GM19438 (cell line): Measurements from ENCODE around the gene PHF2.

Source experiments
- ATAC-seq: cut with Tn5 transposase; IDR thresholded peaks from one replicate; pipeline ENCODE4 v1.9.1; 2021; ENCODE audit warnings: low read depth; ENCODE audit not compliant: unreplicated experiment

The PHF2 gene

GRCh38 chr9:93690618-93691017 lies 114.2 kb downstream of the PHF2 start:
- ATAC-seq, result no peak

DNA sequence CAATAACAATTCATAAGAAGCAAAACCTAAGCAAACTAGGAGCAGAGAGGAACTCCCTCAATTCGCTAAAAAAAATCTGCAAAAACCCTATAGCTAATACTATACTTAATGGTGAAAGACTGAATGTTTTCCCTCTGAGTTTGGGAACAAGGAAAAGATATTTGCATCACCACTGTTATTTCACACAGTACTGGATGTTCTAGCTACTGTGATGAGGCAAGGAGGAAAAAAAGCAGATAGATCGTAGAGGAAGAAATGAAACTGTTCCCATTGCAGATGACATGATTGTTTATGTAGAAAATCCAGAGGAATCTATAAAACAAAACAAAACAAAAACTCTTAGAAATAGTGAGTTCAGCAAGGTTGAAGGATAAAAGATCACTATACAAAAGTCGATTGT lies 116.7 kb downstream of the PHF2 start:
- no peak for ATAC-seq

- no peak for ATAC-seq
Measured at GRCh38 chr9:93697352-93698139, 121.2 kb downstream of the PHF2 start.

DNA sequence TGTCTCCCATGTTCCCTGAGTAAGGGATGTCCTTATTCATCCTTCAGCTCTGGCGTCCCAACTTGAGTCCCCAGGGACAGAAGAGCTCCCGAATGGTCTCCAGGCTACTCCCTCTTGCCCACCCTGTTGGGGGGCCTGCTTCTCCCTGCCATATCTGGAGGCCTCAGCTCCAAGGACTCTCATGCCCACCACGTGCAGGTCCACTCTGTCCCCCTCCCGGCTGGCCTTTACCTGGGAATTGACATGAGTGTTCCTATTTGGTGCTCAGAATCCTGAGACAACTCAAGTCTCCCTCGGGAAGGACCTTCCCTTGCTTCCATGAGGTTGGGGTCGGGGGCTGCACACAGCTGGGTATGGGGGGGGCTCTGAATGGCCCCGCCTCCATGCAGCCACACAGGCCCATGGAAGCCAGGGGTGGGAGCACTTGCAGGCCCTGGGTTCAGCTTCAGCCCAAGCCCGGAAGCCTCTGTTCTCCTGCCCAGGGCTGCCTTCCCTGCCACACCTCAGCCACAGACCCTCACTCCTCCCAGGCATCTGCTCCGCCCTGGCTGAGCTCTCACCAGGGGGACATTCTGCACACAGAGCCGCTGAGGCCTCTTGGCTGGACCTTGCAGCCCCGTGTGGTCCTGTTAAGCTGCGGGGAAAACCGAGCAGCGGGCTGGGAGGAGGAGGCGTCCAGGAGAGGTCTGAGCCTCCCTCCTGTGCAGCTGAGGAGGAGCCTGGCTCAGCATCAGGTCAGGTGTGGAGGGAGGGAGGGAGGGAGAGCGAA lies 121.9 kb downstream of the PHF2 start:
- no peak for ATAC-seq

GRCh38 chr9:93699650-93700049 lies 123.3 kb downstream of the PHF2 start:
- no peak for ATAC-seq

DNA sequence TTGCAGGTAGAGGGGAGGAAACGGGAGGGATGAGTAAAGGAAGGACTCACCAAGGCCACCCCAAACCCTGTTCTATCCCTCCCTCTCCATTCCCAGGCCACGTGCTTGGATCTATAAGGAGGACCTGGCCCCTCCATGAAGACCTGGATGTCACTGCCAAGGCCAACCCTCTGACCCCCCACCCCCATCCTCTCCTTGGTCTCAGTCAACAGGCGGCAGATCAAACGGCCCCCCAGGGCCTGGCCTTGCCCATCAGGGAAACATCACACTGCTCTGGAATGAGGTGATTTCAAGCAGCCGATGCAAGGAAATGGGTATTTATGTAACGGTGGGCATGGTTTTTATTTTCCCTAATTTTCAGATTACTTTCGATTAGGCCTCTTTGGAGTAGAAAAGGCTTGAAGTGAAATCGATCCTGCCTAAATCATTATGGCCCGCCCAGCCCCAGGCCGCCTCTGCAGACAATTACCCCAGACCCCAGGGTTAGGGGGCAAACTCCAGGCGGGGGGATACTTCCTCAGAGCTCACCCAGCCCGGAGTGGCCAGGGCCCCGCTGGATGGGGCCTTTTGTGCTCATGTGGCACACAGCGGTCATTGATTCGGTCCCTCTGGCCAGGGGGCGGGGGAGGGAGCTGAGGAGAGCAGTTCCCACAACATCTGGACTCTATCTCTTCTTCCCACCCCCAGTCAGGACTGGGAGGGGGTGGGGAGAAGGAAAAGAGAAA lies 125.3 kb downstream of the PHF2 start:
- no peak for ATAC-seq

GRCh38 chr9:93702261-93702660 lies 125.9 kb downstream of the PHF2 start:
- ATAC-seq, result no peak

DNA sequence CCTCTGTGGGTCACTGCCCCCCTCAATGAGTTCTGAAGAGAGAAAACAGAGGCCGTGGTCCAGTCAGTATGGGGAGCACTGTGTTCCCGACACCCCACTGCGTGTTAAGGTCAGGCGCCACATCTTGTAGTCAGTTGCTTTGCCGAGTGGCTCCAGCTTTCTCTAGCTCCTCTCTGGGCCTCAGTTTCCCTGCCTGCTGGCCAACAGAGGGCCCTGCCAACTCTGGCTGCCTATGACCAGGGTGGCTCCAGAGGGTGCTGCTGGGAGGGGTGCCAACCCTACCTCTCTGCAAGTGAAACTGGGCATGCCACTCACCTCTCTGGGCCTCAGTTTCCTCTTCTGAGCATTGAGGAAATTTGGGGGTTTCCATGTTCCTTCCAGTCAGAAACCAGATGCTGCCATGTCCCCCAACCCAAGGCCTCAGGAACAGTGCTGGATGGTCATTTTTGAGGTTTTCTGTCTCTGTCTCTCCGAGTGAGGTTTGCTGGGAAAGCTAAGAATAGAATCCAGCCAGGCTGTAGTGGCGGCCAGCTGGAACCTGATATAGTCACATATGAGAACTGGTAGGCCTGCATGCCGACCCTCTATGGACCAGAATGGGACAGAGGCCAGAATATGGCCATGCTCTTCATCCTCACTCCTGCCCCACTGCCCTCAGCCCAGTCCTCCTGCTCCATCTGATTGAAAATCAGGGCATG lies 132.1 kb downstream of the PHF2 start:
- ATAC-seq, result no peak

DNA sequence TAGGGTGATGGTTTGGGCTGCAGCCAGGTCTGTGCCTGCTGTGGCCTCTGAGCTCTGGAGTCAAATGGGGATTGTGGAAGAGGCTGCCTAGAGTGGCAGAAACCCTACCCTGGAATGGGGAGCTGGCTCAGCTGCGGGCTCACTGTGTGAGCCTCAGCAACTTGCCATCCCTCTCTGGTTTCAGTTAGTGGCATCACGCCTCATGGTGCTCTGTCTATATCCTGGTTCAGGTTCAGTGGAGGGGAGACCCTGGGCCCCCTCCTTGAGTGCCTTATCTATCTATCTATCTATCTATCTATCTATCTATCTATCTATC lies 132.6 kb downstream of the PHF2 start:
- ATAC-seq, result no peak

GRCh38 chr9:93709600-93710369 lies 133.4 kb downstream of the PHF2 start:
- no peak for ATAC-seq

DNA sequence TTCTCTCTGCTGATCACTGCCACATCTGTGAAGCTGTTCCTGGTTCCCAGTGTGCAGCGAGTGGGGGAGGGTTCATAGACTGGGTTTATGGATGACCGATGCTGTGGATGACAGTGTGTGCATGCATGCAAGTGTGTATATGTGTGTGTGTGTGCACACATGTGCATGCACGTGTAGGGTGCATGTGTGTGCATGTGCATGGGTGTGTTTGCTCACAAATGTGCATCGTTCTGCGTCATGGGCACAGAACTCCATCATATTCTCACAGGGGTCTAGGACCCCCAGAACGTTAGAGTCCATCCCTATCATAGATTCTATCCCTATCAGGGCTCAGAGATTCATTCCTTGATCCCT lies 134.0 kb downstream of the PHF2 start:
- ATAC-seq, result no peak

DNA sequence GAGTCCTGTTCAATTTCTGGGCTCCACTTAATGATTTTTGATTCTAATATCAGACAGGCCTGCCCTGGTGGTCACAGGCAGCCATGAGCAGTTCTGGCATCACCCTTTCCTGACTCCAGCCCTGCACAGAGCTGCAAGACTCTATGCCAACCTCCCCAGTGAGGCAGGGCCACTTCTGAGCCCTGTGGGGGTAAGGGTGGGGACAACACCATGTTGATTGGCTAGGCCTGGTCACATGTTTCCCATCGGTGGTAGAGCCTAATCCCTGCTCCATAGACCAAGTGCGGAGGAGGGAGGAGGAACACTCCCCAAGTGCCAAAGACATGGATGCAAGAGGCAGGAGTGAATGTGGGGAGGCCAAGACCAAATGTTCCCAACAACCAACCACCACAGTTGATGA lies 134.6 kb downstream of the PHF2 start:
- ATAC-seq, result no peak

GRCh38 chr9:93712896-93713295 lies 136.5 kb downstream of the PHF2 start:
- ATAC-seq, result no peak

DNA sequence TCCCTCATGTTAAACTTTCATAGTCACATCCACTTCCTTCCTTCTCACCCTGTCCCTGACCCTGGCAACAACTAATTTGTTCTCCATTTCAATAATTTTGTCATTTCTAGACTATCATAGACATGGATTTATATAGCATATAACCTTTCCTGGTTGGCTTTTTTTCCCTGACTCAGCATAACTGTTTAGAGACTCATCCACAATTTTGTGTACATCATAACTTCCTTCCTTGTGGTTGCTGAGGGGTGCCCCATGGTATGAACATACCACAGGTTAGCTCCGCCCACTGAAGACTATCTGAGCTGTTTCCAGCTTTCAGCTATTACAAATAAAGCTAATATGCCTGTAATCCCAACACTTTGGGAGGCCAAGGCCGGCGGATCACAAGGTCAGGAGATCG lies 137.3 kb downstream of the PHF2 start:
- no peak for ATAC-seq

DNA sequence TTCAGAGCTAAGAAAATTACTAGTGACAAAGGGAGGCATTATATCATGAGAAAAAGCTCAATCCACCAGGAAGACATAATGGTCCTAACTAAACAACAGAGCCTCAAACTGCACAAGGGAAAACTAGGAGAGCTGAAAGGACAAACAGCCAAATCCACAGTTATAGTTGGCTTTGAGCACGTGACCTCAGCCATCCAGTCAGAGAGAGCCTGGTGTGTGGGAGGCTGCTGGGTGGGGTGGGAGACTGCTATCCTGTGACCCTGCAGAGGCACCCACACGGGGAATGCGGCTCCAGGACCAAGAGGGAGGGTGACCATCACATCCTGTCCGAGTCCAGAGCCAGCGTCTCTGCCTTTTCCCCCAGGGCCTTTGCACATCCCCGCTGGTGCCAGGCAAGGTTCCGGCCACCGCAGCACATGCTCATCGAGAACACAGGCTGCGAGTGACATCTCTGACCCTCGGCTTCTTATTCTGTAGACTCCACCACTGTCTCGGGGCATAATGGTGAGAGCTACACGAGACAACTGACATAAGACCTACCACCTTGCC lies 145.1 kb downstream of the PHF2 start:
- no peak for ATAC-seq

DNA sequence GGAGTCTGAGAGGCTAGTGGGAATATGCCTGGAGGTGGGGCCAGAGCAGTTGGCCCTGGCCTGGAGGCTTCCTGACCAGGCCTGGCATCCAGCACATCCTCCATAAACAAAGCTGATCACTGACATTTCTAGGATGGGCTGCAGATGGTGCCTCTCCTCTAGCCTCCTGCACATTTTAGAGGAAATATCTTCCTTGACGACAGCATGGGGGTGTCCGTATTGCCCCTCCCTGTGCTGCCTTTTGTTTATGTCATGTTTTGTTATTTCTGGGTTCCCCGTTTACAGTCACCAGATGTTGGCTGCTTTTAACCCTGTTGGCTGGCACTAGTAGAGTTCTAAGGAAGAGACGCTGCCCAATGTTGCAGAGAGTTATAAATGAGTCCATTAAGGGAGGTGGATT lies 148.5 kb downstream of the PHF2 start:
- no peak for ATAC-seq

GRCh38 chr9:93725382-93725781 lies 149.0 kb downstream of the PHF2 start:
- ATAC-seq, result no peak

DNA sequence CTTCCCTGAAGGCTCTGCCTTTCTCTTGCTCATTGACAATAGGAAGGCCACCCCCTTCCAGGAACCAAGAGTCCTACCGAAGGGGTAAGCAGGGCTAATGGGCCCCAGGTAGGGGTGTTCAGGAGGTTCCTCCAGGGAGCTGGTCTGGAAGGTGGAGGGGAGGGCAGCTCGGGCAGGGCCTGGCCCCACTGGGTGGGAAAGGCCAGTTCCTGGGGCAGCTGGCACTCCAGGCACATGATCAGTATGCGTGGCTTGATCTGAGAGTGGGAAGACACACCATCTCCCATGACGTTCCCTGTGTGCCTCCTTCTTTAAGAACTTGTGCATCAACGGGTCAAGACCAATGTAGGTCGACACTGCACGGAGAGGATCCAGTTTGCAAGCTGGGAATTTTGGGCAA lies 149.8 kb downstream of the PHF2 start:
- no peak for ATAC-seq
